GM12865 (cell line): ENCODE measurements around the gene DCAF8.

Experiments
- DNase-seq: peaks from one replicate; pipeline ENCODE4 v3.0.0; 2010; ENCODE audit warnings: low read depth
- H3K4me3 ChIP-seq: 2 replicates; pipeline ENCODE4 v1.5.1; 2011; ENCODE audit warnings: mild to moderate bottlenecking, low read depth, low read length, control low read depth
- CTCF ChIP-seq: IDR thresholded peaks from 2 replicates; pipeline ENCODE4 v1.5.1; 2011; ENCODE audit warnings: low read length, control low read depth, low read depth, inconsistent platforms; ENCODE audit not compliant: insufficient read depth; ENCODE audit errors: missing control alignments

DCAF8 gene

GRCh38 chr1:160261556-160261892, 825 bp downstream of the DCAF8 start:
- peak overlapping the region; percentile 86 for H3K4me3 ChIP-seq
- peak; percentile 77 for DNase-seq
- TF ChIP-seq CTCF: no peak

- no peak for TF ChIP-seq CTCF
- DNase-seq: peak; percentile 3
- H3K4me3 ChIP-seq: peak overlapping the region; percentile 86
Observed at GRCh38 chr1:160260406-160261382, 1.7 kb downstream of the DCAF8 start.

- H3K4me3 ChIP-seq: no peak overlapping the region
- no peak for TF ChIP-seq CTCF
- DNase-seq: no peak
Observed at GRCh38 chr1:160258177-160258798, 4.1 kb downstream of the DCAF8 start.

GRCh38 chr1:160257411-160258015, 4.8 kb downstream of the DCAF8 start:
- DNase-seq: no peak
- TF ChIP-seq CTCF: no peak
- no peak overlapping the region for H3K4me3 ChIP-seq

- DNase-seq: no peak
- no peak overlapping the region for H3K4me3 ChIP-seq
- TF ChIP-seq CTCF: no peak
Observed at GRCh38 chr1:160256396-160257046, 5.8 kb downstream of the DCAF8 start.

- TF ChIP-seq CTCF: no peak
- H3K4me3 ChIP-seq: no peak overlapping the region
- DNase-seq: no peak
Observed at GRCh38 chr1:160255781-160256300, 6.5 kb downstream of the DCAF8 start.
